GM12878 (cell line): ENCODE results near the gene TEN1. TPM values are rescaled to one million over a fixed set of nuclear protein-coding genes. Genes with fewer than 3 reads are reported as not detected.

Experiments used
- ATAC-seq: fragments of 200-7000 bp; cut with Tn5 transposase; 3 replicates; pipeline ENCODE4 v1.9.1; 2020; ENCODE audit warnings: mild to moderate bottlenecking, moderate library complexity
- BruUV-seq: library from RNA; stranded (reverse); fragments of 400-500 nt; replicated peaks from 2 replicates; lab custom pipeline; 2021; lab: Mats Ljungman, UMichigan
- CTCF ChIA-PET: fragments of 300-600 bp; sonication (Branson Sonifier 250); formaldehyde crosslinking; extraction: SDS; loops from one replicate; lab custom pipeline; 2021; ENCODE audit warnings: inconsistent platforms; lab: Yijun Ruan, JAX
- POLR2A ChIA-PET: fragments of 350-600 bp; formaldehyde crosslinking; extraction: SDS; loops from one replicate; lab custom pipeline; 2021; ENCODE audit warnings: inconsistent platforms; lab: Charles Lee
- RAD21 ChIA-PET: fragments of 300-600 bp; sonication (Branson Sonifier 250); formaldehyde crosslinking; loops from one replicate; lab custom pipeline; 2023; ENCODE audit warnings: antibody characterized with exemption; ENCODE audit not compliant: unreplicated experiment; lab: Charles Lee
- SMC1A ChIA-PET: fragments of 300-600 bp; sonication (Branson Sonifier 250); formaldehyde crosslinking; loops from one replicate; lab custom pipeline; 2023; ENCODE audit not compliant: unreplicated experiment, uncharacterized antibody; lab: Charles Lee
- DNase-seq: peaks from one replicate; pipeline ENCODE4 v3.0.0-alpha.2; 2011; ENCODE audit warnings: low read depth, low spot score
- FAIRE-seq: peaks from 3 replicates; lab custom pipeline; 2011; peaks lifted over from hg19 to GRCh38; lab: Jason Lieb, UNC
- H2AFZ ChIP-seq: 2 replicates; pipeline ENCODE4 v1.6.0; 2011; ENCODE audit warnings: low read depth, low read length, control low read depth; ENCODE audit not compliant: control insufficient read depth
- H3K27ac ChIP-seq: 2 replicates; pipeline ENCODE4 v1.5.1; 2011; ENCODE audit warnings: control low read depth; ENCODE audit not compliant: control insufficient read depth, insufficient read depth
- H3K27me3 ChIP-seq, 2 experiments: replicated peaks in 1 of 2; 2 replicates each; pipeline versions ENCODE4 v1.6.0 to v1.6.1; 2011; ENCODE audit warnings: low read length in 1 of 2; ENCODE audit not compliant: control insufficient read depth in 2 of 2, insufficient read depth in 2 of 2
- H3K36me3 ChIP-seq, 2 experiments: 2 replicates each; pipeline ENCODE4 v1.5.1; 2011; ENCODE audit warnings: low read length in 1 of 2; ENCODE audit not compliant: control insufficient read depth in 2 of 2, insufficient read depth in 2 of 2
- H3K4me1 ChIP-seq: 2 replicates; pipeline ENCODE4 v1.6.1; 2011; ENCODE audit warnings: mild to moderate bottlenecking, low read length, moderate library complexity, mixed read lengths; ENCODE audit not compliant: control insufficient read depth, insufficient read depth
- H3K4me2 ChIP-seq: 2 replicates; pipeline ENCODE4 v1.6.0; 2011; ENCODE audit warnings: control low read depth; ENCODE audit not compliant: control insufficient read depth, insufficient read depth
- H3K4me3 ChIP-seq: fragments of 200-600 bp; sonication (generic); 2 replicates; pipeline ENCODE4 v1.5.1; 2016
- H3K79me2 ChIP-seq: 2 replicates; pipeline ENCODE4 v1.6.0; 2011; ENCODE audit warnings: low read length; ENCODE audit not compliant: control insufficient read depth, insufficient read depth
- H3K9ac ChIP-seq: 2 replicates; pipeline ENCODE4 v1.8.0; 2011; ENCODE audit warnings: low read length, control low read depth, mixed read lengths; ENCODE audit not compliant: control insufficient read depth, insufficient read depth
- H3K9me3 ChIP-seq: replicated peaks from 3 replicates; pipeline ENCODE4 v1.5.1; 2011; ENCODE audit warnings: mild to moderate bottlenecking, low read length; ENCODE audit not compliant: control insufficient read depth, insufficient read depth
- H4K20me1 ChIP-seq: 2 replicates; pipeline ENCODE4 v1.6.0; 2011; ENCODE audit not compliant: control insufficient read depth, insufficient read depth
- CBX3 ChIP-seq: fragments of 200-600 bp; sonication (generic); IDR thresholded peaks from 2 replicates; pipeline ENCODE4 v1.6.1; 2016; ENCODE audit warnings: low read depth, borderline replicate concordance
- EED ChIP-seq: sonication (generic); IDR thresholded peaks from 2 replicates; pipeline ENCODE4 v1.6.1; 2016; ENCODE audit warnings: antibody characterized with exemption, low read depth
- KLF5 ChIP-seq: fragments of 450-650 bp; IDR thresholded peaks from 2 replicates; pipeline ENCODE4 v1.6.1; 2014; ENCODE audit warnings: mild to moderate bottlenecking; ENCODE audit not compliant: partially characterized antibody
- MYB ChIP-seq: fragments of 150-350 bp; IDR thresholded peaks from 2 replicates; pipeline ENCODE4 v1.6.1; 2014; ENCODE audit warnings: mild to moderate bottlenecking, low read depth, low read length, borderline replicate concordance
- SKIL ChIP-seq: fragments of 450-650 bp; IDR thresholded peaks from 2 replicates; pipeline ENCODE4 v1.6.1; 2017; ENCODE audit warnings: mild to moderate bottlenecking, low read depth, inconsistent platforms; ENCODE audit not compliant: poor library complexity, severe bottlenecking
- USF1 ChIP-seq: IDR thresholded peaks from 2 replicates; pipeline ENCODE4 v1.6.1; 2011; ENCODE audit warnings: borderline replicate concordance, low read depth, mild to moderate bottlenecking, moderate library complexity, mixed read lengths, low read length; ENCODE audit not compliant: insufficient read depth; ENCODE audit errors: extremely low read length
- WGBS: methylation state at CpG from one replicate; pipeline ENCODE4 v1.1.6; 2016; ENCODE audit warnings: low lambda C conversion rate; ENCODE audit not compliant: insufficient replicate concordance, insufficient coverage; ENCODE audit errors: missing lambda C conversion rate; 5-methylcytosine and 5-hydroxymethylcytosine counted together
- in situ Hi-C: fragments of 300-500 bp; cut with MboI; formaldehyde crosslinking; loops from 9 replicates; pipeline ENCODE4 v1.14.3; 2018; ENCODE audit warnings: mixed read lengths
- intact Hi-C: fragments of 100-400 bp; cut with micrococcal nuclease; formaldehyde crosslinking; loops from one replicate; pipeline ENCODE4 v1.14.2; 2022; ENCODE audit not compliant: unreplicated experiment
- polyA plus RNA-seq, 11 experiments: library from polyadenylated mRNA; depleted of rRNA in 4 of 11; unstranded in 6 of 11; stranded (reverse) in 5 of 11; fragments of >200 nt; fragmentation: Nextera tagmentation in 4 of 11; fragmentation: Illumina TruSeq in 1 of 11; extraction: Ambion mirVana in 4 of 11; extraction: Trizol in 1 of 11; gene quantifications; 1 replicate in 1 of 11; 2 replicates in 10 of 11; pipeline versions ENCODE4 v1.2.1 to v1.2.3, GENCODE V29; 2011 to 2016; ENCODE audit warnings: inconsistent platforms in 2 of 11, missing spikeins in 2 of 11, low read depth in 1 of 11
- total RNA-seq, 4 experiments: library from RNA; depleted of rRNA in 3 of 4; stranded (reverse); fragments of >200 nt in 3 of 4; fragmentation: Illumina TruSeq in 1 of 4; extraction: Trizol in 1 of 4; gene quantifications; 2 replicates each; pipeline versions ENCODE4 v1.2.1 to v1.2.3, GENCODE V29; 2013 to 2021

TEN1 gene
- total and polyA plus RNA-seq, 10 of the 15 experiments (the other 5 are each of a cell fraction or from before 2014, with no cell fraction given) = 1.1 to 33.1 (median 17.4) TPM

DNA sequence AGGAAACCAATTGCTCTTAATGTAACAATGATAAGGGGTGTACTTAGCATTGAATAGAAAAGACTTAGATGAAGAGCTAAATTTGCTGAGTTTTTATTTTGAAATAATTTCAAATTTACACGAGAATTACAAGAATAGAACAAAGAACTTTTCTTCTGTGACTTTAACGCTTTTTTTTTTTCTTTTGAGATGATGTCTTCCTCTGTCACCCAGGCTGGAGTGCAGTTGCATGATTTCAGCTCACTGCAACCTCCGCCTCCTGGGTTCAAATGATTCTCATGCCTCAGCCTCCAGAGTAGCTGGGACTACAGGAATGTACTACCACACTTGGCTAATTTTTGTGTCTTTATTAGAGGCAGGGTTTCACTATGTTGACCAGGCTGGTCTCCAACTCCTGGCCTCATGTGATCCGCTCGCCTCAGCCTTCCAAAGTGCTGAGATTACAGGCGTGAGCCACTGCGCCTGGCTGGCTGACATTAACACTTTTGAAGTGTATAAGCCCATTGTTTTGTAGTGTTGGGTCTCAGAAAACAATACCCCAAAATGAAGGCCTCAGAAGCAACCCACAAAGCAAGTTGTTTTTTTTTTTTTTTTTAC is 2.1 kb downstream of the TEN1 start:
- peaks cover 20% of the 10 kb centered on the region for H3K79me2 ChIP-seq
- H3K9ac ChIP-seq = no peak overlapping the region; the same call in 1 of the 2 replicates
- no TSS peak for BruUV-seq
- POLR2A ChIA-PET = interaction anchor here (0.7 to 2.9 kb wide), 5 partner anchors 9 to 104 kb away, joined by 3 to 24 read pairs (median 7); no protein-coding TSS in a partner anchor
- H2AFZ ChIP-seq = no peak overlapping the region
- CTCF ChIA-PET = interaction anchor here (0.6 to 1.4 kb wide), 8 partner anchors 10 to 333 kb away, joined by 3 to 7 read pairs (median 4); partner anchors contain the start of gene CDK3
- no peak overlapping the region; the same call in 1 of the 2 replicates for H3K4me3 ChIP-seq
- no peaks in the 10 kb centered on the region for H3K36me3 ChIP-seq
- H3K27ac ChIP-seq = 0 out of 2 replicates have a peak overlapping the region, but pooled peaks have one; percentile 18
- H4K20me1 ChIP-seq = no peaks in the 10 kb centered on the region
- in situ Hi-C loops = no loop called here
- no peak for FAIRE-seq
- WGBS = 96% methylated on average over 7 of the region's 7 CpGs
- SMC1A ChIA-PET = interaction anchor here (0.6 to 2.1 kb wide), 6 partner anchors 9 to 116 kb away, joined by 3 to 10 read pairs (median 4); no protein-coding TSS in a partner anchor
- no peaks in the 10 kb centered on the region for H3K27me3 ChIP-seq
- no peak for TF ChIP-seq USF1
- TF ChIP-seq, all 136 proteins: peak for 0
- Histone ChIP-seq H3K9me3 (no peaks in the 10 kb centered on the region), H3K4me2 (no peak overlapping the region), H3K4me1 (peaks cover 6% of the 10 kb centered on the region)
- ATAC-seq (no peak), DNase-seq (no peak)
- RAD21 ChIA-PET = interaction anchor here (1.4 kb wide), 1 partner anchor 11 kb away, joined by 10 read pairs; no protein-coding TSS in a partner anchor
- intact Hi-C loops = no loop called here

- intact Hi-C loops = no loop called here
- Histone ChIP-seq H3K4me2 (no peak overlapping the region), H3K4me1 (peaks cover 6% of the 10 kb centered on the region), H2AFZ (no peak overlapping the region), H3K36me3 (no peaks in the 10 kb centered on the region), H3K27me3 (no peaks in the 10 kb centered on the region), H3K9me3 (no peaks in the 10 kb centered on the region), H3K27ac (no peak overlapping the region), H3K79me2 (peaks cover 16% of the 10 kb centered on the region), H4K20me1 (no peaks in the 10 kb centered on the region), H3K4me3 (no peak overlapping the region), H3K9ac (no peak overlapping the region)
- SMC1A ChIA-PET = interaction anchor here (1.2 kb wide), 2 partner anchors 19 to 22 kb away, joined by 4 to 6 read pairs; no protein-coding TSS in a partner anchor
- in situ Hi-C loops = no loop called here
- RAD21 ChIA-PET = no interaction called here
- CTCF ChIA-PET = interaction anchor here (0.9 kb wide), 1 partner anchor 16 kb away, joined by 6 read pairs; the partner anchor contains the start of gene CDK3
- no TSS peak for BruUV-seq
- WGBS = 51% methylated on average over 6 of the region's 6 CpGs
- no peak for FAIRE-seq
- no peak for ATAC-seq
- POLR2A ChIA-PET = interaction anchor here (0.7 to 1.9 kb wide), 4 partner anchors 8 to 22 kb away, joined by 3 to 6 read pairs (median 3); no protein-coding TSS in a partner anchor
- DNase-seq = no peak
- TF ChIP-seq SKIL (no peak), CBX3 (no peak), MYB (no peak), EED (no peak), KLF5 (no peak)
These were observed 4.6 kb downstream of the TEN1 start for GRCh38 chr17:75983501-75984181.
